Osteocyte (in vitro differentiated cells): ENCODE data around the gene KRT23. TPM values are rescaled to one million over a fixed set of nuclear protein-coding genes. Genes with fewer than 3 reads are reported as not detected.

Experiments used
- DNase-seq: peaks from one replicate; pipeline ENCODE4 v3.0.0; 2021; ENCODE audit warnings: mixed read lengths; ENCODE audit not compliant: unreplicated experiment; ENCODE audit errors: extremely low spot score
- H3K27ac Mint-ChIP-seq: one replicate; pipeline ENCODE4 v1.8.0; 2021; ENCODE audit warnings: mild to moderate bottlenecking, mixed read lengths; ENCODE audit not compliant: unreplicated experiment
- H3K27me3 Mint-ChIP-seq: one replicate; pipeline ENCODE4 v1.8.0; 2021; ENCODE audit warnings: mixed read lengths; ENCODE audit not compliant: unreplicated experiment
- H3K36me3 Mint-ChIP-seq: one replicate; pipeline ENCODE4 v1.8.0; 2021; ENCODE audit warnings: mixed read lengths; ENCODE audit not compliant: unreplicated experiment
- H3K4me1 Mint-ChIP-seq: one replicate; pipeline ENCODE4 v1.8.0; 2021; ENCODE audit warnings: mixed read lengths; ENCODE audit not compliant: unreplicated experiment
- H3K4me3 Mint-ChIP-seq: one replicate; pipeline ENCODE4 v1.8.0; 2021; ENCODE audit warnings: mild to moderate bottlenecking, moderate library complexity, mixed read lengths; ENCODE audit not compliant: unreplicated experiment
- H3K9me3 Mint-ChIP-seq: one replicate; pipeline ENCODE4 v1.8.0; 2021; ENCODE audit warnings: mixed read lengths; ENCODE audit not compliant: unreplicated experiment
- long read RNA-seq: library from polyadenylated mRNA; unstranded; transcript quantifications from one replicate; pipeline ENCODE4 v2.0.0, GENCODE V29; 2021
- total RNA-seq: library from RNA; stranded (reverse); gene quantifications from 2 replicates; pipeline ENCODE4 v1.2.1, GENCODE V29; 2021
- TF ChIP-seq, protein P1 (sequence below): fragments of 200-600 bp; sonication (generic); IDR thresholded peaks from 2 replicates; pipeline ENCODE4 v1.5.0; 2021; ENCODE audit warnings: antibody characterized with exemption, mild to moderate bottlenecking, moderate library complexity

The KRT23 gene
- not detected in 2 replicates for total RNA-seq
- long read RNA-seq, result 0 reads

DNA sequence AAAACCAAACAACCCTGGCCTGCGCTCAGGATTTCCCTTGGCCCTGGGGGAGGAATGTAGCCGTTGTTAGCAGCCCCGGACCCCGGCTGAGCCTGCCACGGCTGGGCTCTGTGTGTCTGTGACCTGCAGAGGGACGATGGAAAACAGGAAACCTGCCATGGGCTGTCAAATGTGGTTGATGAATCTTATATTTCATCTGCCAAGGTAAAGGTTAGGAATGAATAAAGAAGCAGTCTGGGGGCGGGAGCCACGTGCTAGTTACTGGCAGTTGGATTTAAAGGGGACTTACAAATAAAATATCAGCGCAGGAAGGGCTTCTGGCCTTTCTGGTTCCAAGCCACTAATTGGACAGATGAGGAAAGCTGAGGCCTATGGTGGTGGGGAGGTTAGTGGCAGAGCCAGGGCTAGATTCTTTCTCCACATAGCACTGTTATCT, at the start of gene KRT23:
TSS of gene KRT23 (minus strand) at position 263 of the 436 bp plus-strand sequence. CDS start 1,043 bp downstream, outside the sequence.
- DNase-seq, result no peak
- no peak within 1 kb of the TSS for H3K27ac Mint-ChIP-seq
- no peak within 1 kb of the TSS for H3K4me3 Mint-ChIP-seq
- H3K4me1 Mint-ChIP-seq, result peaks cover 6% of the 10 kb centered on the region
- H3K36me3 Mint-ChIP-seq, result no peaks in the 10 kb centered on the region
- H3K9me3 Mint-ChIP-seq, result no peaks in the 10 kb centered on the region
- no peaks in the 10 kb centered on the region for H3K27me3 Mint-ChIP-seq
- TF ChIP-seq, protein P1, sequence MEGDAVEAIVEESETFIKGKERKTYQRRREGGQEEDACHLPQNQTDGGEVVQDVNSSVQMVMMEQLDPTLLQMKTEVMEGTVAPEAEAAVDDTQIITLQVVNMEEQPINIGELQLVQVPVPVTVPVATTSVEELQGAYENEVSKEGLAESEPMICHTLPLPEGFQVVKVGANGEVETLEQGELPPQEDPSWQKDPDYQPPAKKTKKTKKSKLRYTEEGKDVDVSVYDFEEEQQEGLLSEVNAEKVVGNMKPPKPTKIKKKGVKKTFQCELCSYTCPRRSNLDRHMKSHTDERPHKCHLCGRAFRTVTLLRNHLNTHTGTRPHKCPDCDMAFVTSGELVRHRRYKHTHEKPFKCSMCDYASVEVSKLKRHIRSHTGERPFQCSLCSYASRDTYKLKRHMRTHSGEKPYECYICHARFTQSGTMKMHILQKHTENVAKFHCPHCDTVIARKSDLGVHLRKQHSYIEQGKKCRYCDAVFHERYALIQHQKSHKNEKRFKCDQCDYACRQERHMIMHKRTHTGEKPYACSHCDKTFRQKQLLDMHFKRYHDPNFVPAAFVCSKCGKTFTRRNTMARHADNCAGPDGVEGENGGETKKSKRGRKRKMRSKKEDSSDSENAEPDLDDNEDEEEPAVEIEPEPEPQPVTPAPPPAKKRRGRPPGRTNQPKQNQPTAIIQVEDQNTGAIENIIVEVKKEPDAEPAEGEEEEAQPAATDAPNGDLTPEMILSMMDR, result no peak

DNA sequence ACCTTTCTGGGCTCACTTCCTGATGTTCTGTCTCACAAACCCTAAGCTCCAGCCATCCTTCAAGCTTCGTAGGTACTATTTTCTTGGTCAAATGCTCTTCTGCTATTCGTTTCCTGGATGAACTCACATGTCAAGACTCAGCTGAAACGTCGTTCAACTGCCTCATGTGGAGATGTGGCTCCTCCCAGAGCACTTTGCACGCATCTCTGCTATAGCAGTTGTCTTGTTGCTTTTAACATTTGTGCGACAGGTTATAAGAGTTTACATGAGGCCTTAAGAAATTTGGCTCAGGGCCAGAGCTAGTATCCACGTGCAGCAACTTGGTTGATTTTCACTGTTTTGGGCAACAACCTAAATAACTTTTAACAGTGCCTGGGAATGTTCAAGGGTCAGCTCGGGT, 49.5 kb upstream of the KRT23 start:
- H3K9me3 Mint-ChIP-seq, result no peaks in the 10 kb centered on the region
- peaks cover 3% of the 10 kb centered on the region for H3K27me3 Mint-ChIP-seq
- H3K4me3 Mint-ChIP-seq, result no peak overlapping the region
- DNase-seq, result no peak
- no peaks in the 10 kb centered on the region for H3K36me3 Mint-ChIP-seq
- TF ChIP-seq, protein P1, result no peak
- no peak overlapping the region for H3K27ac Mint-ChIP-seq
- H3K4me1 Mint-ChIP-seq, result peaks cover 2% of the 10 kb centered on the region

DNA sequence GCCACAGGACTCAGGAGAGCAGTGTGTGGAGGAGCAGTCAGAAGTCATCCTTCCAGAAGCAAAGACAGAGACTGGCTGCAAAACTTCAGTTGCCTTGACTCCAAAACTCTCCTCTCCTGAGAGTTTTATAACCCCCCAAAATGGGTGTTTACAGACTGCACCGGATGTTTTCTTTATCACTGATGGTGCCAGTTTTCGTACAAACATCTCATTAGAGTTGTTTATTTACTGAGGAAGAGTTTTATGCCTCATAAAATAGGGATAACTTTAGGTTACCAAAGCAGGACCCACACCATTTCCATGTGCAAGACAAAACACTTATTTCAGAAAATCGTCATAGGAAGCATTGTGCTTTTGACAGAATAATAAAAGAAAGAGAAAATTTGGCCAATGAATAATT, 46.8 kb upstream of the KRT23 start, which contains the start of gene KRT40:
TSS of gene KRT40 (minus strand) at position 101 of the 400 bp plus-strand sequence. CDS start at position 48, 53 bp downstream.
- Mint-ChIP-seq H3K27ac (no peak within 1 kb of the TSS), H3K36me3 (no peaks in the 10 kb centered on the region), H3K4me1 (peaks cover 6% of the 10 kb centered on the region), H3K27me3 (peaks cover 3% of the 10 kb centered on the region), H3K4me3 (no peak within 1 kb of the TSS), H3K9me3 (no peaks in the 10 kb centered on the region)
- no peak for DNase-seq
- TF ChIP-seq, protein P1, result no peak

DNA sequence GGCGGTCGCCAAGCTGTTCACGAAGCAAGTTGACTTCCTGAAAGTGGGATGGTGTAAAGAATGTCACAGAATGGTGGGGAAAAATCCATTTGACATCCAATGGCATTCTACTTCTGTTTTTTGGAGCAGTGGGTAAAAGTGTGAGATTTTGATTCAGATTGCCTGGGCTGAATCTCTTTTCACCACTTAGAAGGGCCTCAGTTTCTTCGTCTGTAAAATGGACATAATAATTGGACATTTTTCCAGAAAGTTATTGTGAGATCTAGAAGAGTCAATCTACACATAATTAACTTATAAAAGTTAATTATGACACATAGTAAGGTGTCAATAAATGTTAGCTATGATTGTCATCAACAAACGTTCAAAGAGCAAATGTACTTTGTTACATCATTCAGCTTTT, 43.7 kb upstream of the KRT23 start:
- Mint-ChIP-seq H3K4me3 (no peak overlapping the region), H3K4me1 (peaks cover 5% of the 10 kb centered on the region), H3K36me3 (no peaks in the 10 kb centered on the region), H3K9me3 (no peaks in the 10 kb centered on the region), H3K27me3 (no peaks in the 10 kb centered on the region), H3K27ac (no peak overlapping the region)
- no peak for DNase-seq
- TF ChIP-seq, protein P1, result no peak

- DNase-seq, result no peak
- Mint-ChIP-seq H3K4me3 (no peak overlapping the region), H3K27me3 (no peaks in the 10 kb centered on the region), H3K27ac (no peak overlapping the region), H3K9me3 (no peaks in the 10 kb centered on the region), H3K36me3 (no peaks in the 10 kb centered on the region), H3K4me1 (peaks cover 5% of the 10 kb centered on the region)
- TF ChIP-seq, protein P1, result no peak
These were observed 43.1 kb upstream of the KRT23 start for GRCh38 chr17:40980596-40980995.
